ENCODE data around the gene NUDT12.
A peak's percentile ranks its signal among the peaks of the same experiment; 100 is the strongest.

NUDT12 gene

DNA sequence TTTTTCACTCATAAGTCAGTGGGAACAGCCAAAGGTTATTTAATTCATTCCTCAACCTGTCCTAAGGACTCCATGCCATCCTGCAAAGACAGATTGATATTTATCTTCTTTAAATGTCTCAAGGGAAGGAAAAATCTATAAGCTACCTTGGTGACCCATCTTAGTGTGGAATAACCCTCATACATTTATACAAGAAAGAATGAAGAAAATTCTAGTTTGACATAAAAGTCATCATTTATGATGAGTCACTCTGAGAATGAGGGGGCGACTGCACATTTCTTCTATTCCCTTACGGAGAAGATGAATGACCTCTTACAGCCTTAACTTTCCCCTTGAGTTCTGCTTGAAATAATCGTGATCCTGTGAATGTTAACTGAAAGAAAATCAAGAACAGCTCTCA is 26.8 kb upstream of the NUDT12 start:
- Histone ChIP-seq H3K27me3 (ENCODE audit: insufficient read depth, low read length, poor library complexity, severe bottlenecking) (no peaks in the 10 kb centered on the region), H3K4me1 (ENCODE audit: insufficient read depth, low read length, poor library complexity, severe bottlenecking) (no peaks in the 10 kb centered on the region), H3K9me2 (replicated peaks; ENCODE audit: low read depth, low read length) (no peaks in the 10 kb centered on the region), H3K9me3 (ENCODE audit: insufficient read depth, low read depth, low read length) (no peaks in the 10 kb centered on the region), H3F3A (ENCODE audit: low read depth) (no peaks in the 10 kb centered on the region), H3K4me3 (ENCODE audit: low read length, poor library complexity, severe bottlenecking) (no peak overlapping the region), H3K9ac (ENCODE audit: low read depth, low read length, poor library complexity, severe bottlenecking) (no peak overlapping the region), H3K79me2 (ENCODE audit: insufficient read depth, low read length) (no peaks in the 10 kb centered on the region), H2AFZ (ENCODE audit: low read length) (no peak overlapping the region), H3K36me3 (ENCODE audit: insufficient read depth, low read length) (no peaks in the 10 kb centered on the region), H4K20me1 (ENCODE audit: insufficient read depth, low read length, poor library complexity, severe bottlenecking) (no peaks in the 10 kb centered on the region), H3K4me2 (ENCODE audit: low read depth, low read length, poor library complexity, severe bottlenecking) (no peak overlapping the region)
- TF ChIP-seq, protein P1, sequence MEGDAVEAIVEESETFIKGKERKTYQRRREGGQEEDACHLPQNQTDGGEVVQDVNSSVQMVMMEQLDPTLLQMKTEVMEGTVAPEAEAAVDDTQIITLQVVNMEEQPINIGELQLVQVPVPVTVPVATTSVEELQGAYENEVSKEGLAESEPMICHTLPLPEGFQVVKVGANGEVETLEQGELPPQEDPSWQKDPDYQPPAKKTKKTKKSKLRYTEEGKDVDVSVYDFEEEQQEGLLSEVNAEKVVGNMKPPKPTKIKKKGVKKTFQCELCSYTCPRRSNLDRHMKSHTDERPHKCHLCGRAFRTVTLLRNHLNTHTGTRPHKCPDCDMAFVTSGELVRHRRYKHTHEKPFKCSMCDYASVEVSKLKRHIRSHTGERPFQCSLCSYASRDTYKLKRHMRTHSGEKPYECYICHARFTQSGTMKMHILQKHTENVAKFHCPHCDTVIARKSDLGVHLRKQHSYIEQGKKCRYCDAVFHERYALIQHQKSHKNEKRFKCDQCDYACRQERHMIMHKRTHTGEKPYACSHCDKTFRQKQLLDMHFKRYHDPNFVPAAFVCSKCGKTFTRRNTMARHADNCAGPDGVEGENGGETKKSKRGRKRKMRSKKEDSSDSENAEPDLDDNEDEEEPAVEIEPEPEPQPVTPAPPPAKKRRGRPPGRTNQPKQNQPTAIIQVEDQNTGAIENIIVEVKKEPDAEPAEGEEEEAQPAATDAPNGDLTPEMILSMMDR (conservative IDR thresholded peaks at IDR 0.05; ENCODE audit: low read length) = no peak
- TF ChIP-seq EZH2phosphoT487 (IDR thresholded peaks at IDR 0.05; ENCODE audit: borderline replicate concordance) = no peak

DNA sequence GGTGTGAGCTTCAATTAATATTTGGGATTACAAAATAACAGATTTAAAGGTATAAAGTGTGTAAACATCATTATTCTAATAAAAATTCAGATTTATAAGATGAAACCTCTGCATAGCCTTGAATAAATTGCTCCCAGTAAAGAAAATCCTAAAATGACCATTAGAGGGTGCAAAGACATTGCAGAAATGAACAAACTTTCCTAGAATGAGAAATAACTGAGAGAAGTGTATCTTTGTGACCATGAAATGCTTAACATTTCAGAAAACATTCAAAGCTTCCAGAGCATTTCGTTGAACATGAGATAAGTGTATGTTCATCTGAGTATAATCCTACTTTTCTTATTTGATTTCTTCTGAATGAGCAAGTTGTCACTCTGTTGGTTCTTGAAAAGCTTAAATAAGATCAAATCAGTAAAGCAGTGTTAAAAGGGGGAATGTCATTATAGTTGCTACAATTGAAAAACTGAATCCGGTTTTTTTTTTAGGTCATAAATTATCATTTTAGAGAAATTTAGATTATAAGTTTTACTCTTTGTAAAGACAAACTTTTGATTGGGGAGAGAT is 24.7 kb upstream of the NUDT12 start:
- Histone ChIP-seq H4K20me1 (ENCODE audit: insufficient read depth, low read length, poor library complexity, severe bottlenecking) (no peaks in the 10 kb centered on the region), H2AFZ (ENCODE audit: low read length) (no peak overlapping the region), H3F3A (ENCODE audit: low read depth) (no peaks in the 10 kb centered on the region), H3K4me2 (ENCODE audit: low read depth, low read length, poor library complexity, severe bottlenecking) (no peak overlapping the region), H3K9me3 (ENCODE audit: insufficient read depth, low read depth, low read length) (no peaks in the 10 kb centered on the region), H3K9me2 (replicated peaks; ENCODE audit: low read depth, low read length) (no peaks in the 10 kb centered on the region), H3K4me1 (ENCODE audit: insufficient read depth, low read length, poor library complexity, severe bottlenecking) (no peaks in the 10 kb centered on the region), H3K27me3 (ENCODE audit: insufficient read depth, low read length, poor library complexity, severe bottlenecking) (no peaks in the 10 kb centered on the region), H3K9ac (ENCODE audit: low read depth, low read length, poor library complexity, severe bottlenecking) (no peak overlapping the region), H3K36me3 (ENCODE audit: insufficient read depth, low read length) (no peaks in the 10 kb centered on the region), H3K79me2 (ENCODE audit: insufficient read depth, low read length) (no peaks in the 10 kb centered on the region), H3K4me3 (ENCODE audit: low read length, poor library complexity, severe bottlenecking) (no peak overlapping the region)
- no peak for TF ChIP-seq EZH2phosphoT487 (IDR thresholded peaks at IDR 0.05; ENCODE audit: borderline replicate concordance)
- TF ChIP-seq, protein P1 (conservative IDR thresholded peaks at IDR 0.05; ENCODE audit: low read length) = peak; percentile 45

DNA sequence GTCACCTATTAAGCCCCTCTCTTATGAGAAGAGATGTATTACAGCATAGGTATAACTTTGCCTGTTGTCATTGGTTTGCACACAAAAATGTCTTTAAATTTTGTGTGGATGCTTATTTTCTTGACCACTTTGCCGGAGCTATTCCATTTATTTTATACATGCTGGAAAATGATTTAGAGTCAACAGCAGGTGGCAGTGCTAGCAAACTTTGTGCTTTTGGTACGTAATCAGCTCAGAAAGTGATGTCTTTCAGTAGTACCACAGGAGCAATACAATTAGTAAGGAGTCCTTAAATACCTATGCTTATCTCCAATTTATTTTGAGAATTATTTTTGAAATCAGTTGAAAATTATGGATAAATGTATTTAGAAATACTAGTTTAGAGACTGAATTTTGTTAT is 19.8 kb upstream of the NUDT12 start:
- Histone ChIP-seq H3K4me2 (ENCODE audit: low read depth, low read length, poor library complexity, severe bottlenecking) (no peak overlapping the region), H3K79me2 (ENCODE audit: insufficient read depth, low read length) (no peaks in the 10 kb centered on the region), H3K27me3 (ENCODE audit: insufficient read depth, low read length, poor library complexity, severe bottlenecking) (no peaks in the 10 kb centered on the region), H3F3A (ENCODE audit: low read depth) (no peaks in the 10 kb centered on the region), H3K9me2 (replicated peaks; ENCODE audit: low read depth, low read length) (no peaks in the 10 kb centered on the region), H3K4me1 (ENCODE audit: insufficient read depth, low read length, poor library complexity, severe bottlenecking) (no peaks in the 10 kb centered on the region), H3K36me3 (ENCODE audit: insufficient read depth, low read length) (no peaks in the 10 kb centered on the region), H3K9me3 (ENCODE audit: insufficient read depth, low read depth, low read length) (no peaks in the 10 kb centered on the region), H2AFZ (ENCODE audit: low read length) (no peak overlapping the region), H4K20me1 (ENCODE audit: insufficient read depth, low read length, poor library complexity, severe bottlenecking) (no peaks in the 10 kb centered on the region), H3K4me3 (ENCODE audit: low read length, poor library complexity, severe bottlenecking) (no peak overlapping the region), H3K9ac (ENCODE audit: low read depth, low read length, poor library complexity, severe bottlenecking) (no peak overlapping the region)
- no peak for TF ChIP-seq EZH2phosphoT487 (IDR thresholded peaks at IDR 0.05; ENCODE audit: borderline replicate concordance)
- TF ChIP-seq, protein P1 (conservative IDR thresholded peaks at IDR 0.05; ENCODE audit: low read length) = peak; percentile 53
